ENCODE data around the gene RNASEH1.
"Not testable (repeated sequence)": the region's sequence is repeated elsewhere in the genome, so short reads cannot be mapped to it uniquely, and the experiment has no call there.

Gene RNASEH1

GRCh38 chr2:3589086-3589485 lies 31.0 kb upstream of the RNASEH1 start:
- DNase-seq = no peak

GRCh38 chr2:3588084-3588483 lies 30.0 kb upstream of the RNASEH1 start:
- no peak for DNase-seq

GRCh38 chr2:3587432-3587831 lies 29.3 kb upstream of the RNASEH1 start:
- no peak for DNase-seq

DNA sequence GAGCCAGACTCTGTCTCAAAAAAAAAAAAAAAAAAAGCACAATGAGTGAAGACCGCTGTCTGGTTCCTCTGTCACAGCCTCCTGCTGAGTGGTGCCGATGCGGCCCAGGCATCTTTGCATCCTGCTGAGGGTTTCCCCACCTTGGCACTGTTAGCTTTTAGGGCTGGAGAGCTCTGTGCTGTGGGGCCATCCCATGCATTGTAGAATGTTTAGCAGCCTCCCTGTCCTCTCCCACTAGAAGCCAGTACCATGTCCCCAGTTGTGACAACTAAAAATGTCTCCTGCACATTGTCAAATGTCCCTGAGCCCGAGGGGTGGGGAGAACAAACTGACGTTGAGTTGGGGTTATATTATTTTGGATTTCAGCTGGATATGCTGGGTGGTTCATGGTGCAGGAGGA lies 28.9 kb upstream of the RNASEH1 start:
- DNase-seq = no peak

DNA sequence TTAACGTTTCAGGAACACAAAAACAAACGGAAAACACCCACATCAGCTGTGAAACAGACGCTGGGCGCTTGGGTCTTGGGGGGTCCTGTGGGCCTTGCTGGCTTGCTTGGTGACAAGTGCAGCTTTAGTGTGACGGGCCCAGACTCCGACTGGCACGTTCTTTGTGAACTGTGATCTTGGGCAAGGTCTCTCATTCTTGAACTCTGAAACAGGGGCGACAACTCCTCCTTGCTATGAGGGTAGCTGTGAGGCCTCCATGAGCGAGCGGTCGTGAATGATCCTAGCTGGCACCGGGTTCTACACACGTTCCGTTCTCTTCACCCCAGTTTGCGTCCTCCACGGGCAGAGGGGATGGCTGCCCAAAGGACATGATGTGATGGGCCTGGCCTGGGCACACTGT lies 28.1 kb upstream of the RNASEH1 start:
- no peak for DNase-seq

DNA sequence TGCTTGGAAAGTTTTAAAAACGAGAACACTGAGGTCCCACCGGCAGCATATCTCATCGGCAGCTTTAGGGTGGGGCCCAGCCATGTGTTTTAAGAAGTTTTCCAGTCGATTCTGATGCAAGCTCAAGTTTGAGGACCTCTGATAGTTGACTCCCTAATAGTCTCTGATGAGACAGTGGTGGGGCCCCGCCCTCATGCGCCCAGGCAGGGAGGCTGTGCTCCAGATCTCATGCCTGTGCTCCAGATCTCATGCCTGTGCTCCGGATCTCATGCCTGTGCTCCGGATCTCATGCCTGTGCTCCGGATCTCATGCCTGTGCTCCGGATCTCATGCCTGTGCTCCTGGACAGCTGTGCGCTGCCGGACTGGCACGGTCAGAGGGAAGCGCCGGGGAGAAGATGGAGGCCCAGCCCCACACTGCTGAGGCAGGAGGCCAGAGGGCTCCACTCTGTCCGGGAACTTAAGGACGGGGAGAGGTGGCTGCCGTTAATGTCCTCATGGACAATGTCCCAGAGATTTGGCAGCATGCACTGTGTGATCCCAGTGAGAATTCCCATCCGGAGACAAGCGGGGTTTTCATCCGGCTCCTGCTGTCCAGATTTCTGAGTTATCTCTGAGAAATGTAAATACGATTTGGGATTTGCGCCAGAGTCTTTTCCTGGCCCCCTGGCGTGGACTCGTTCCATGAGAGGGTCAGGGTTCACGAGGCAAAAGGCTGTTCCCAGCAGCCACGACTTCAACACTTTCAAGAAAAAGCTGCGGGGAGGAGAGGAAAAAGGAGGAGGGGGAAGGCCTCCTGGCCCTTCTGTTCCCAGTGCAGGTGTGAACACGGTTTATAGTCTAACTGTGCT lies 27.4 kb upstream of the RNASEH1 start:
- DNase-seq = no peak

DNA sequence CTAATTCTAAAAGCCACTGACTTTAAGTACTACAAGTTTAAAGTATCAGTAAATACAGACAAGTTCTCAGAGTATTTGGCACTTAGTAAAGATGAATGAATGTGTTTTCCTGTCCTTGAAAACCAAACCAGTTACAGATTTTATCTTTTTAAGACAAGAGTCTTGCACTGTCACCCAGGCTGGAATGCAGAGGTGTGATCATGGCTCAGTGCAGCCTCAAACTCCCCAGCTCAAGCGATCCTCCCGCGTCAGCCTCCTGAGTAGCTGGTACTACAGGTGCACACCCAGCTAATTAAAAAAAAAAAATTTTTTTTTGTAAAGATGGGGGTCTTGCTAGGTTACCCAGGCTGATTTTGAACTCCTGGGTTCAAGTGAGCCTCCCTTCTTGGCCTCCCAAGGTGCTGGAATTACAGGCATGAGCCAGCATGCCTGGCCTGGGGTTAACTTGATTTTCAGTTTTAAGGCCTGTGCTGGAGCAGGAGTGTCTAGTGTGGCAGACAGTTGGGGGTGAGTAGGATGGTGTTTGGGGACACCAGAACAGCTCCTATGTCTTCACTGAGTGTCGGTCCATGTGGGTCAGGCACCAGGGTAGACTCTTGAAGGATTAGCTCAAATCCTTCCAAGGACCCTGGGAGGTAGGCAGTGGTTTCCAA lies 26.6 kb upstream of the RNASEH1 start:
- no peak for DNase-seq

GRCh38 chr2:3584076-3584475 lies 25.9 kb upstream of the RNASEH1 start:
- DNase-seq = no peak

- no peak for DNase-seq
These were observed 23.5 kb upstream of the RNASEH1 start for GRCh38 chr2:3581367-3582262.

- no peak for DNase-seq
These were observed 22.3 kb upstream of the RNASEH1 start for GRCh38 chr2:3580449-3580848.

DNA sequence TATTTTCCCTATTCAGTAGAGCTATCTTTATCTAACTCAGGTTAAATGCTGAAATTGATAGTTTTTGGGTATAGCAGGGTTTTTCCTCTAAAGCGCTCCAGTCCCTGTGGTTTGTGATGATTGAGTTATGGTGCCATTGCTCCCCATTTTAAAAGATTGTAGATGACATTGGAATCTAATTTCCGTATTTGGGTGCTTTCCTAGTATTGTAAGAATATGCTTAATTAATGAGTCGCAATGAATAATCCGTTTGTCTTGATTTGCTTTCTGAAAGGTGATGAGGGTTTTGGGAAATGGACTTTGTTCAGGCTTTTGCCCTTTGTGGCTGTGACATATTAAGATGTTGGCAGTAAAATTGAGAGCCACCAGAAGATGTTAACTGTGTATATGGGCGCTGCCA lies 20.9 kb upstream of the RNASEH1 start:
- DNase-seq = no peak

DNA sequence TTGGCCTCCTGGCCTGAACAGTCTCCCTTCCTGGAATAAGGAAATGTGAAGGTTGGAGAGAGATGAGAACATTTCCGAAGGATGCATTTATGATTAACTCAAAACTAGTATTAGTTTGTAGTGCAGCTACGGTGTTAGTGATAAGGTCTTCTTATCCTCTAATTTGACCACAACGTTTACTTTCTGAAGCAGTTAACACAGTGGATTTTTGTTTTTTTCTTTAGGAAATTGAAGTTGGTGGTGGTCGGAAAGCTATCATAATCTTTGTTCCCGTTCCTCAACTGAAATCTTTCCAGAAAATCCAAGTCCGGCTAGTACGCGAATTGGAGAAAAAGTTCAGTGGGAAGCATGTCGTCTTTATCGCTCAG lies 18.1 kb upstream of the RNASEH1 start:
- not testable (repeated sequence) for DNase-seq

- peak in 2 of 5 donors; percentile 15 to 33 for DNase-seq
These were observed 17.6 kb upstream of the RNASEH1 start for GRCh38 chr2:3575534-3576262.

DNA sequence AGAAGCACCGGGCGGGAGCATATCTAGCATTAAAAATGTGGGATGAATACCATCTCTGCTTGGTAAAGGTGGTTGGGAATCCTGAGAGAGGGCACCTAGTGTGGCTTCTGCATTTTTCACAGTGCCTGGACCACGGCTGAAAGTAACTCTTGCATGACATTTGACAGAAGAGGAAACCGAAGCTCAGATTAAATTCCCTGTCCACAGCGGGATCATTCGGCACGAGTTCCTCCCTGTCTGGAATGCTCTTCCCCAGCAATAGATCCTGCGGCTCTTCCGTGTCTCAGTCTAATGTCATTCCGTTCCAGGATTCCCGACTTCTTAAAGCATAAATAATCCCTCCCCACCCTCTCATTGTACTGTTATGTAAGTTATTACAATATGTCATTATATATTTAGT lies 16.0 kb upstream of the RNASEH1 start:
- DNase-seq = no peak

GRCh38 chr2:3572620-3573019 lies 14.5 kb upstream of the RNASEH1 start:
- no peak for DNase-seq

DNA sequence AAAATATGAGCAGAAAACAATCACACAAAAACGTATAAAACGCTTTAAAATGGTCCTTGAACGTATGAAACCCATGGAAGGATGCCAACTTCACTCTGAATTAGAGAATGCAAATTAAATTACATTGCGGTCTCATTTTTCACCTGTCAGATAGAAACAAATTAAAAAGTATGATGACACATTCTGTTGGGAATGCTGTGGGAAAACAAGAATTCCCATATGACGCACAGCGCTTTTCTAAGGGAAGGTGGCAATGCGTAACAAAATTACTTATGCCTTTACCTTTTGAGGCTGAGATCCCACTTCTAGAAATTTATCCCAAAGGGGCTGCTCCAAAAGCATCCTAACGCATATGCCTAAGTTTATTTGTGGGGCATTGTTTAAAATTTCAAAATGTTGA lies 13.2 kb upstream of the RNASEH1 start:
- DNase-seq = no peak

- not testable (repeated sequence) for DNase-seq
These were observed 11.5 kb upstream of the RNASEH1 start for GRCh38 chr2:3569656-3570055.

GRCh38 chr2:3566806-3567205 lies 8.7 kb upstream of the RNASEH1 start:
- no peak for DNase-seq

GRCh38 chr2:3565117-3565516 lies 7.0 kb upstream of the RNASEH1 start:
- DNase-seq = no peak

DNA sequence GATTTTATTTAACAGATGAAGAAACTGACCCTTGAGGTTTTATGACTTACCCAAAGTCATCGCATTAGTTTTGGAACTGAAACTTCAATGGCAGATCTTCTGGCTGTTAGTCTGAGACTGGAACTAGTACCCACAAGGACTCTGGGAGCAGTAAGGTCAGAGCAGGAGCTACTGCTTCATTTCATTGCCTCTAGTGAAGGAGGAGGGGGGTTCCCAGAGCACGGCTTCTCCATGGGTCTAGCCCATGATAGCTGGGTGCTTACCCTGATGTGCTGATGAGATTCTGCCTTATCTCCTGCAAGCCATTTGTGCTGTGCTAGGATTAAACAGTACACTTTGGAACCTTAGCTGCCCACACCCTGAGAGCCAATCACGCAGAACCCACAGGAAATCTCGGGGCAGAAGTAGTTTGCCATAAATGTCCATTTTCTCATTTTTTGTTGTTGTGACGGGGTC lies 5.4 kb upstream of the RNASEH1 start:
- DNase-seq = no peak

- DNase-seq = no peak
These were observed 411 bp downstream of the RNASEH1 start for GRCh38 chr2:3557639-3558204.

- DNase-seq = no peak
These were observed 4.2 kb downstream of the RNASEH1 start for GRCh38 chr2:3553946-3554345.
